Prostate gland (tissue), 2 donors: Measurements from ENCODE around the gene FMNL2.

Source experiments
- CTCF ChIP-seq, 4 experiments: fragments of 200-600 bp in 2 of 4; fragments of 450-650 bp in 2 of 4; sonication (generic) in 2 of 4; IDR thresholded peaks; 1 replicate in 3 of 4; 2 replicates in 1 of 4; pipeline ENCODE4 v1.5.1; 2016 to 2019; ENCODE audit warnings: antibody characterized with exemption in 4 of 4, mild to moderate bottlenecking in 2 of 4, moderate library complexity in 2 of 4
- POLR2A ChIP-seq: fragments of 450-650 bp; IDR thresholded peaks from one replicate; pipeline ENCODE4 v1.6.1; 2016; ENCODE audit warnings: antibody characterized with exemption, mild to moderate bottlenecking
- POLR2AphosphoS5 ChIP-seq: sonication (generic); formaldehyde crosslinking; IDR thresholded peaks from one replicate; pipeline ENCODE4 v1.6.1; 2017; ENCODE audit warnings: antibody characterized with exemption

- TF ChIP-seq POLR2A (no peak), CTCF (IDR thresholded peaks at IDR 0.05) (no peak), POLR2AphosphoS5 (no peak)
Observed at GRCh38 chr2:152620985-152621384, 286.0 kb downstream of the FMNL2 start.
